A673 (cell line): Measurements from ENCODE around the gene SNX8.

Source experiments
- EZH2 ChIP-seq: fragments of 200-600 bp; sonication (generic); IDR thresholded peaks from 2 replicates; pipeline ENCODE4 v1.6.1; 2017; ENCODE audit warnings: borderline replicate concordance, low read depth, mild to moderate bottlenecking, mixed read lengths, antibody characterized with exemption, low read length; ENCODE audit not compliant: poor library complexity, severe bottlenecking
- TF ChIP-seq, protein P1 (sequence below): fragments of 300-800, 200-600 bp; sonication (generic); conservative IDR thresholded peaks from 2 replicates; pipeline ENCODE4 v1.5.1; 2017; ENCODE audit warnings: low read depth, mild to moderate bottlenecking, antibody characterized with exemption, low read length, moderate library complexity, mixed read lengths

DNA sequence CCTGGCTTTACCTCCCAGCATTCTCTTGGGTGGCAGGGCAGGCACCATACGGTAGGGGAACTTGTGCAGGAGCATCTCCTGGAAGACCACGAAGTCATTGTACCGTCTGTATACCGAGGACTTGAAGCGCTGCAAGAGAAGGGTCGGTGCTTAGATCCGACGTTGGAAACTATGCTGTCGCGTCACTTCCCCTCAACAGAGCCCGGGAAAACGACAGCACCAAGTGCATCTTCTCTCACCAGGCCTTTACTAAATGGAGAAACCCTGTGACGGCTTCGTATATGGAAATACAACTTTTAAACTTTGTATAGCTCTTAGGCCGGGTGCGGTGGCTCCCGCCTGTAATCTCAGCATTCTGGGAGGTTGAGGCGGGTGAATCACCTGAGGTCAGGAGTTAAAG, 39.1 kb downstream of the SNX8 start:
- no peak for TF ChIP-seq EZH2
- TF ChIP-seq, protein P1, sequence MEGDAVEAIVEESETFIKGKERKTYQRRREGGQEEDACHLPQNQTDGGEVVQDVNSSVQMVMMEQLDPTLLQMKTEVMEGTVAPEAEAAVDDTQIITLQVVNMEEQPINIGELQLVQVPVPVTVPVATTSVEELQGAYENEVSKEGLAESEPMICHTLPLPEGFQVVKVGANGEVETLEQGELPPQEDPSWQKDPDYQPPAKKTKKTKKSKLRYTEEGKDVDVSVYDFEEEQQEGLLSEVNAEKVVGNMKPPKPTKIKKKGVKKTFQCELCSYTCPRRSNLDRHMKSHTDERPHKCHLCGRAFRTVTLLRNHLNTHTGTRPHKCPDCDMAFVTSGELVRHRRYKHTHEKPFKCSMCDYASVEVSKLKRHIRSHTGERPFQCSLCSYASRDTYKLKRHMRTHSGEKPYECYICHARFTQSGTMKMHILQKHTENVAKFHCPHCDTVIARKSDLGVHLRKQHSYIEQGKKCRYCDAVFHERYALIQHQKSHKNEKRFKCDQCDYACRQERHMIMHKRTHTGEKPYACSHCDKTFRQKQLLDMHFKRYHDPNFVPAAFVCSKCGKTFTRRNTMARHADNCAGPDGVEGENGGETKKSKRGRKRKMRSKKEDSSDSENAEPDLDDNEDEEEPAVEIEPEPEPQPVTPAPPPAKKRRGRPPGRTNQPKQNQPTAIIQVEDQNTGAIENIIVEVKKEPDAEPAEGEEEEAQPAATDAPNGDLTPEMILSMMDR, result no peak
